Brain microvascular endothelial cell (primary cell): ENCODE data around the gene TP53TG5.
A peak's percentile ranks its signal among the peaks of the same experiment; 100 is the strongest.

Experiments used
- DNase-seq: peaks from one replicate; pipeline ENCODE4 v3.0.0-alpha.2; 2020
- H3K27ac ChIP-seq: fragments of 250-450 bp; sonication (Bioruptor Pico); 2 replicates; pipeline ENCODE4 v1.5.1; 2020; ENCODE audit warnings: mild to moderate bottlenecking, moderate library complexity
- H3K27me3 ChIP-seq: fragments of 250-450 bp; sonication (Bioruptor Pico); replicated peaks from 2 replicates; pipeline ENCODE4 v1.5.1; 2020; ENCODE audit warnings: mild to moderate bottlenecking
- H3K36me3 ChIP-seq: fragments of 250-450 bp; sonication (Bioruptor Pico); replicated peaks from 2 replicates; pipeline ENCODE4 v1.5.1; 2020; ENCODE audit warnings: mild to moderate bottlenecking
- H3K4me3 ChIP-seq: 2 replicates; pipeline ENCODE4 v1.5.1; 2011; ENCODE audit warnings: low read depth, mild to moderate bottlenecking, control low read depth, low read length, moderate library complexity
- in situ Hi-C: cut with HindIII; loops from 2 replicates; pipeline ENCODE4 v1.10.0; 2017; ENCODE audit warnings: low sequenced_read_pairs, low pct_ligation_motif_present
- TF ChIP-seq, protein P1 (sequence below): IDR thresholded peaks from 2 replicates; pipeline ENCODE4 v1.5.1; 2011; ENCODE audit warnings: low read depth, mild to moderate bottlenecking, moderate library complexity, low read length, control low read depth, inconsistent platforms; ENCODE audit errors: missing control alignments

The TP53TG5 gene

DNA sequence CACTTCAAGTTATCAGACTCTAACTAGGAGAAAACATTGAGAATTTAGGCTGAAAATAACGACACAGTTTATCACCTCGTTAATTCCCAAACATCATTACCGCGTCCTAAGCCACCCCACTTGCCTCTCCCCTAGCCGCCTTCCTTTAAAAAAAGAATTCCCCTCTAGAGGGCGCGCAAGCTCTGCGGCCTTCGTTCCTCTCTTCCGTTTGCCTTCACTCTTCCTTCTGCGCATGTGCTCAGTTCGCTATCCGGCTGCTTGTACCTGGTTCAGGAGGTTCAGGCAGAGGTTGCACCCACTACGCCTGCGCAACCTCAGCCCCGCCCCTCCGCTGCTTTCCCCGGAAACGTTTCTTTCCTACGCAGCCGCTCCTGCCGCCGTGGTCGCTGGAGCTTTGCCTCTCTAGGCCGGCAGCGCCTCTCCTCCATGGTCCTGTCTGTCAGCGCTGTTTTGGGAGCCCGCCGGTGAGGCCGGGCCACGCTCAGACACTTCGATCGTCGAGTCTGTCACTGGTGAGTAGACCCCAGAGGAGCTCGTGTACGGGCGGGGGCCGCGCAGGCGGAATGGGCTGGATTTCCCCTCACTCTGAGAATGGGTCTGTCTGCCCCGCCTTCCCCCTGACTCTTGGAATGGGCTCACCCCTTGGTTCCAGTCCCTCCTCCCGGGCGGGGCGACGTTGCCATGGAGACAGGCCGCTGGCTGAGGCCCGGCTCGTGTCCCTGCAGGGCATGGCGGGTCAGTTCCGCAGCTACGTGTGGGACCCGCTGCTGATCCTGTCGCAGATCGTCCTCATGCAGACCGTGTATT, 15.1 kb downstream of the TP53TG5 start, which contains the start of gene SYS1:
Gene SYS1, plus strand, starts transcription at position 353 of the 807 bp plus-strand sequence. Its CDS starts 376 bp downstream, at position 729.
- in situ Hi-C loops = no loop called here
- TF ChIP-seq, protein P1, sequence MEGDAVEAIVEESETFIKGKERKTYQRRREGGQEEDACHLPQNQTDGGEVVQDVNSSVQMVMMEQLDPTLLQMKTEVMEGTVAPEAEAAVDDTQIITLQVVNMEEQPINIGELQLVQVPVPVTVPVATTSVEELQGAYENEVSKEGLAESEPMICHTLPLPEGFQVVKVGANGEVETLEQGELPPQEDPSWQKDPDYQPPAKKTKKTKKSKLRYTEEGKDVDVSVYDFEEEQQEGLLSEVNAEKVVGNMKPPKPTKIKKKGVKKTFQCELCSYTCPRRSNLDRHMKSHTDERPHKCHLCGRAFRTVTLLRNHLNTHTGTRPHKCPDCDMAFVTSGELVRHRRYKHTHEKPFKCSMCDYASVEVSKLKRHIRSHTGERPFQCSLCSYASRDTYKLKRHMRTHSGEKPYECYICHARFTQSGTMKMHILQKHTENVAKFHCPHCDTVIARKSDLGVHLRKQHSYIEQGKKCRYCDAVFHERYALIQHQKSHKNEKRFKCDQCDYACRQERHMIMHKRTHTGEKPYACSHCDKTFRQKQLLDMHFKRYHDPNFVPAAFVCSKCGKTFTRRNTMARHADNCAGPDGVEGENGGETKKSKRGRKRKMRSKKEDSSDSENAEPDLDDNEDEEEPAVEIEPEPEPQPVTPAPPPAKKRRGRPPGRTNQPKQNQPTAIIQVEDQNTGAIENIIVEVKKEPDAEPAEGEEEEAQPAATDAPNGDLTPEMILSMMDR = peak; percentile 92
- peaks cover 23% of the 10 kb centered on the region for H3K36me3 ChIP-seq
- peak within 1 kb of the TSS; percentile 96 for H3K27ac ChIP-seq
- peak within 1 kb of the TSS; percentile 91 for H3K4me3 ChIP-seq
- no peaks in the 10 kb centered on the region for H3K27me3 ChIP-seq
- DNase-seq = peak; percentile 97

DNA sequence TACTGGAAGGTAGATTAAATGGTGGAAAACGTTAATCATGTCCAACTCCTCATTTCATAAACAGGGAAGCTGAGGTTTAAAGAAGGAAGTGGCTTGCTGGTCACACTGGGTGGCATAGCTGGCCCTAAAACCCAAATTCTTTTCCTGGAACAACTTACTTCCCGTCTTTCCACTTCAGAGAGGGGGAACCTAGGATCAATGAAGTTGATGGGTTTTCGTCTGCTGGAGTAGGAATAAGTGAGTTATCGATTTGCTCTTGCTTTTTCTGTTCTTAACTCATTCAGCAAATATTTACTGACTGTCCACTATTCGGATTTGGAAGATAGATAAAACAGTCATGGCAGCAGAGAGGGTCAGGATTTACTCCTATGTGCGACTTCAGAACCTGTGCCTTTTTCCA, 16.3 kb downstream of the TP53TG5 start:
- H3K27me3 ChIP-seq = no peaks in the 10 kb centered on the region
- in situ Hi-C loops = no loop called here
- no peak overlapping the region for H3K4me3 ChIP-seq
- TF ChIP-seq, protein P1 = no peak
- DNase-seq = no peak
- H3K27ac ChIP-seq = no peak overlapping the region
- peaks cover 13% of the 10 kb centered on the region for H3K36me3 ChIP-seq

DNA sequence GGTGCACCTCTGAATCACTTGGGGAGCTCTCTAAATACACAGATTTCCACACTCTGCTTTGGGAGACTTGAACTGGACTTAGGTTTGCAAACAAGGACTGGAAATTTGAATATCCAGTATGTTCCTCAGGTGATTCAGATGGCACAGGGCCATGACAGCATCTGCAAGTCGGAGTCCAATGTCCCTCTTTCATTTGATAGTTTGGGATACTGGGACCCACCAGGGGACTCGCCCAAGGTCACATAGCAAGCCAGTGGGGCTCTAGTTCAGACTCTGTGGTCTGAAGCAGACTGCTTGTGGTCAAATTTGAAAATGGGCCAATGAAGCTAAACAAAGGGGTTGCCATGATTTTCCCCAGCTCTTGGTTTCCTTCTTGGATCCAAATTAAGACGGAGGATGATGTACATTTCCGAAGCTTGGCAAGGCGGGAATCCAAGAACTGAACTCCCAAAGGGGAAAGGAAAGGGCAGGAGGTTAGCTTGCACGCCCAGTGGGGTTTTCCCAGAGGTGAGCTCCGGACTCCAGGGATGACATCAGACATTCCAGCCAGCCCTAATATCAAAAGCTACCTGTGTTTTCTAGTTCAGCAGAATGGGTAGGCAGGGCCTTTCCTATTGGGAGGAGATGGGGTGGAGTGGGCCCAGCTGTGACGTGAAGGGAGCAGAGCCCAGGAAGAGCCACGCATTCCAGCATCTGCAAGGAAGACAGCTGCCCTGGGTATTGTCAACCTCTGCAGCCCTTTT, 18.5 kb downstream of the TP53TG5 start:
- TF ChIP-seq, protein P1 = no peak
- peak; percentile 49 for DNase-seq
- H3K36me3 ChIP-seq = no peaks in the 10 kb centered on the region
- in situ Hi-C loops = no loop called here
- no peaks in the 10 kb centered on the region for H3K27me3 ChIP-seq
- H3K4me3 ChIP-seq = no peak overlapping the region
- peak overlapping the region; percentile 89 for H3K27ac ChIP-seq

DNA sequence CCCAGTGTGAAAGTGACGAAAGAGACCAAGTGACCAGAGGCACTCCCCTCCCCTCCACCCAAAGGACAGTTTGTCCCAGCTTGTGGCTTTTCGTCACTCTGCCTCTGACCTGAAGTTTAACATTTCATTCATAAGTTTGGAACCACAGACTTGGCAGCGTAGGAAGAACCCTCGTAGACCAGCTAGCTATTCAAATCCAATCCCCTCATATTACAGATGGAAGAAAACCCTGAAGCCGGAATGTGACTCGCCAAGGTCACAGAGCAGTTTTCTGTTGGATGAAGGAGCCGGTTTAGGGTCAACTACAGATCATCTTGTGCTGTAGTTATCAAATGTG, 19.1 kb downstream of the TP53TG5 start:
- no peaks in the 10 kb centered on the region for H3K27me3 ChIP-seq
- H3K4me3 ChIP-seq = no peak overlapping the region
- no peaks in the 10 kb centered on the region for H3K36me3 ChIP-seq
- H3K27ac ChIP-seq = peak overlapping the region; percentile 89
- in situ Hi-C loops = no loop called here
- no peak for DNase-seq
- TF ChIP-seq, protein P1 = no peak

DNA sequence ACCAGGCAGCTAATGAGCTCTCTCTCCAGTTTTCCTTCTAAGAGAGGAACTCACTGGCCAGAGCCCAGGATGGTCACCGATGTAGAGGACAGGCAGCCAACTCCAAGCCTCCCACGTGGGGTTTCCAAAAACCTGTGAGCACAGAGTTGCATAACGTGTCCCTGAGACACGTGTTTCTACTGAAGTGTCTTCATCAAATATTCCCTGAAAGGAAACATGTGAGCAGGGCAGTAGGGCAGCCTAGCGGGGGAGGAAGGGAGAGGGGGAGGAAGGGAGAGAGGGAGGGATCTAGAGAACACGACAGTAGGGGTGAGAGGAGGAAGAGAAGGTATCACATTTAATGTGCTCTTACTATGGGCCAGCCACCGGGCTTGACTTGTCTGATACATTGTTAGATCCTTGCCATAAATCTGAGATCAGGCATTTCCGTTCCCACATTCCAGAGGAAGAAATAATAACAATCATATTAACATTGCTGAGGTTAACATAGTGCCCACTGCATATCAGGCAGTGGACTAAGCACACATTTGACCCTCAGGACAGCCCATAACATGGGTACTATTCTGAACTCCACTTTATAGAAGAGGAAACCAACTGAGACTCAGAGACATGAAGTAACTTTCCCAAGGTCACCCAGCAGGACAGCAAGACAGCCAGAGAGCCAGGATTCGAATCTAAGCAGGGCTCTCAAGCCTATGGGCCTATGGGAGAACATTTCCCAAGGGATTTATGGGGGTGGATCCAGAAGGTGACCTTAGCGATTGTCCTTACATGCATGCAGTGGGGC, 19.6 kb downstream of the TP53TG5 start:
- DNase-seq = peak; percentile 71
- Histone ChIP-seq H3K36me3 (no peaks in the 10 kb centered on the region), H3K4me3 (no peak overlapping the region), H3K27ac (peak overlapping the region; percentile 89), H3K27me3 (no peaks in the 10 kb centered on the region)
- in situ Hi-C loops = no loop called here
- TF ChIP-seq, protein P1 = no peak
